HUDEP-2 (cell line): Measurements from ENCODE around the gene DMAC2.
"Not testable (repeated sequence)": the region's sequence is repeated elsewhere in the genome, so short reads cannot be mapped to it uniquely, and the experiment has no call there.

Experiments used
- DNase-seq, 76 experiments: peaks; one replicate each; lab custom pipeline; 2025; ENCODE audit not compliant: unreplicated experiment in 76 of 76; lab: John Stamatoyannopoulos, UW

Gene DMAC2

GRCh38 chr19:41443813-41444455 lies 4.2 kb upstream of the DMAC2 start:
- no peak for DNase-seq

GRCh38 chr19:41442473-41443355 lies 3.0 kb upstream of the DMAC2 start, which contains the start of gene ERICH4:
TSS of gene ERICH4 (plus strand) at chr19:41443156. CDS start at chr19:41443170, 14 bp downstream.
- no peak for DNase-seq

GRCh38 chr19:41441321-41441945 lies 1.7 kb upstream of the DMAC2 start:
- no peak for DNase-seq

- DNase-seq = no peak
Observed at GRCh38 chr19:41437944-41438574, 1.7 kb downstream of the DMAC2 start.

GRCh38 chr19:41436674-41436951 lies 3.1 kb downstream of the DMAC2 start:
- DNase-seq = no peak

- no peak for DNase-seq
Observed at GRCh38 chr19:41435936-41436673, 3.6 kb downstream of the DMAC2 start.

- DNase-seq = not testable (repeated sequence)
Observed at GRCh38 chr19:41435376-41435775, 4.3 kb downstream of the DMAC2 start.

- DNase-seq = no peak
Observed at GRCh38 chr19:41434450-41434849, 5.3 kb downstream of the DMAC2 start.

- DNase-seq = no peak
Observed at GRCh38 chr19:41433171-41433570, 6.5 kb downstream of the DMAC2 start.

- peak in 17 of 76 experiments; percentile 1 to 45 (median 20) for DNase-seq
Observed at GRCh38 chr19:41431426-41432386, 8.0 kb downstream of the DMAC2 start.

- no peak for DNase-seq
Observed at GRCh38 chr19:41430922-41431321, 8.8 kb downstream of the DMAC2 start.

- DNase-seq = no peak
Observed at GRCh38 chr19:41428481-41428859, 11.2 kb downstream of the DMAC2 start.

- peak in 48 of 76 experiments; percentile 15 to 66 (median 38) for DNase-seq
Observed at GRCh38 chr19:41427647-41428480, 11.8 kb downstream of the DMAC2 start.

- DNase-seq = peak in 70 of 76 experiments; percentile 8 to 93 (median 76)
Observed at GRCh38 chr19:41426952-41427646, 12.6 kb downstream of the DMAC2 start, which contains the start of gene B3GNT8. TSS of gene B3GNT8 (minus strand) at chr19:41427374. CDS start at chr19:41426778, 596 bp downstream.

GRCh38 chr19:41426116-41426841 lies 13.4 kb downstream of the DMAC2 start:
- no peak for DNase-seq

- no peak for DNase-seq
Observed at GRCh38 chr19:41425174-41426115, 14.3 kb downstream of the DMAC2 start.
